GM10266 (cell line): ENCODE results near the gene PHIP.

Source experiments
- DNase-seq: peaks from one replicate; pipeline ENCODE4 v3.0.0; 2012; ENCODE audit errors: extremely low spot score
- CTCF ChIP-seq: IDR thresholded peaks from 2 replicates; pipeline ENCODE4 v1.5.1; 2012; ENCODE audit warnings: mild to moderate bottlenecking, low read depth; ENCODE audit not compliant: control insufficient read depth, insufficient read depth; ENCODE audit errors: missing control alignments

The PHIP gene

GRCh38 chr6:78917788-78918187 is 160.3 kb downstream of the PHIP start:
- no peak for TF ChIP-seq CTCF

GRCh38 chr6:78916411-78916810 is 161.6 kb downstream of the PHIP start:
- no peak for DNase-seq
- no peak for TF ChIP-seq CTCF

More at GRCh38 chr6:78917788-78918187, 160.3 kb downstream of the PHIP start:
- no peak for DNase-seq

GRCh38 chr6:78911218-78911940 is 166.7 kb downstream of the PHIP start:
- no peak for DNase-seq
- TF ChIP-seq CTCF = no peak

GRCh38 chr6:78910591-78911171 is 167.4 kb downstream of the PHIP start:
- peak; percentile 12 for TF ChIP-seq CTCF

GRCh38 chr6:78910010-78910409 is 168.0 kb downstream of the PHIP start:
- TF ChIP-seq CTCF = no peak

More at GRCh38 chr6:78910591-78911171, 167.4 kb downstream of the PHIP start:
- peak; percentile 42 for DNase-seq

GRCh38 chr6:78909391-78909790 is 168.7 kb downstream of the PHIP start:
- TF ChIP-seq CTCF = no peak
- DNase-seq = no peak

More at GRCh38 chr6:78910010-78910409, 168.0 kb downstream of the PHIP start:
- no peak for DNase-seq

- no peak for TF ChIP-seq CTCF
- no peak for DNase-seq
These were observed 169.4 kb downstream of the PHIP start for GRCh38 chr6:78908621-78909020.
